ENCODE results near the gene RASA2. TPM values are rescaled to one million over a fixed set of nuclear protein-coding genes. Genes with fewer than 3 reads are reported as not detected.

Gene RASA2
- total RNA-seq, 4 donors from 2014 or later: 12.0 to 45.5 (median 23.3) TPM

DNA sequence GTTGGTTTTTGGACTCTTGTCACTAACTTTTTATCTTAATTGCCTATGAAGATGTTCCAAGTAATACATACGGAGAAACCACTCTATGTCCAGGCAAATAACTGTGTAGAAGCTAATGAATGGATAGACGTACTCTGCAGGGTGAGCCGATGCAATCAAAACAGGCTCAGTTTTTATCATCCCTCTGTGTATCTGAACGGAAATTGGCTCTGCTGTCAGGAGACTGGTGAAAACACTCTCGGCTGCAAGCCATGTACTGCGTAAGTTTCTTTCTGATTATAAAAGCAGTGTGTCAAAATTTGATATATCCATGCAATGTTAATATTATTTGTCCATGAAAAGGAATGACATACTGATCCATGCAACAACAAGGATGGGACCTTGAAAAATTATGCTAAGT, 121.6 kb downstream of the RASA2 start:
- DNase-seq: no peak
- Histone ChIP-seq H3K27ac (no peak overlapping the region), H3K27me3 (no peaks in the 10 kb centered on the region), H3K4me3 (replicated peaks in 1 of 3) (no peak overlapping the region), H3K4me1 (no peaks in the 10 kb centered on the region), H3K36me3 (peaks cover 5 to 13% of the 10 kb centered on the region in 2 donors), H3K9me3 (no peaks in the 10 kb centered on the region)
- TF ChIP-seq, protein P1, sequence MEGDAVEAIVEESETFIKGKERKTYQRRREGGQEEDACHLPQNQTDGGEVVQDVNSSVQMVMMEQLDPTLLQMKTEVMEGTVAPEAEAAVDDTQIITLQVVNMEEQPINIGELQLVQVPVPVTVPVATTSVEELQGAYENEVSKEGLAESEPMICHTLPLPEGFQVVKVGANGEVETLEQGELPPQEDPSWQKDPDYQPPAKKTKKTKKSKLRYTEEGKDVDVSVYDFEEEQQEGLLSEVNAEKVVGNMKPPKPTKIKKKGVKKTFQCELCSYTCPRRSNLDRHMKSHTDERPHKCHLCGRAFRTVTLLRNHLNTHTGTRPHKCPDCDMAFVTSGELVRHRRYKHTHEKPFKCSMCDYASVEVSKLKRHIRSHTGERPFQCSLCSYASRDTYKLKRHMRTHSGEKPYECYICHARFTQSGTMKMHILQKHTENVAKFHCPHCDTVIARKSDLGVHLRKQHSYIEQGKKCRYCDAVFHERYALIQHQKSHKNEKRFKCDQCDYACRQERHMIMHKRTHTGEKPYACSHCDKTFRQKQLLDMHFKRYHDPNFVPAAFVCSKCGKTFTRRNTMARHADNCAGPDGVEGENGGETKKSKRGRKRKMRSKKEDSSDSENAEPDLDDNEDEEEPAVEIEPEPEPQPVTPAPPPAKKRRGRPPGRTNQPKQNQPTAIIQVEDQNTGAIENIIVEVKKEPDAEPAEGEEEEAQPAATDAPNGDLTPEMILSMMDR (IDR thresholded peaks at IDR 0.05): no peak
- no peak for TF ChIP-seq POLR2A (IDR thresholded peaks at IDR 0.05)
- intact Hi-C loops (cut with DNase I): no loop called here
- 79 to 85% methylated on average over 6 of the region's 6 CpGs for WGBS, 2 donors

DNA sequence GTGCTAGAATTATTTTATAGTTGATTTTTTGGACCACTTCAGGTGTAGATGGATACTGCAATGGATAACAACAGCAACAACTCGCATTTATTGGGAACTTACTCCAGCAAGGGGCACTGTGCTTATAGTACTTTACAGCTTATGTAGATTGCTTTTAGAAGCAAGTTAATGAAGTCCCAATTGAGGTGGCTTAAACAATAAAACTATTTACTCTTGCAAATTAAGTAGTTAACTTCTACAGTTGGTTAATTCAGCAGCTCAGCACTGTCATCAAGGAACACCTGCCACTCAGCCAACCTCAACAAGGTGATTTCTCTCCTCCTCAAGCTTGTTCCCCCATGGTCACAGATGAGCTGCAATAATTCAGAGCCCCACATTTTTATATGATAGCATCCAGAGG, 124.1 kb downstream of the RASA2 start:
- Histone ChIP-seq H3K4me3 (replicated peaks in 1 of 3) (no peak overlapping the region), H3K27me3 (no peaks in the 10 kb centered on the region), H3K9me3 (no peaks in the 10 kb centered on the region), H3K27ac (no peak overlapping the region), H3K4me1 (no peaks in the 10 kb centered on the region), H3K36me3 (peaks cover 5 to 13% of the 10 kb centered on the region in 2 donors)
- intact Hi-C loops (cut with DNase I): no loop called here
- TF ChIP-seq POLR2A (IDR thresholded peaks at IDR 0.05): no peak
- TF ChIP-seq, protein P1 (IDR thresholded peaks at IDR 0.05): no peak
- DNase-seq: no peak
- 94% methylated on average over 1 of the region's 1 CpG for WGBS, 2 donors

DNA sequence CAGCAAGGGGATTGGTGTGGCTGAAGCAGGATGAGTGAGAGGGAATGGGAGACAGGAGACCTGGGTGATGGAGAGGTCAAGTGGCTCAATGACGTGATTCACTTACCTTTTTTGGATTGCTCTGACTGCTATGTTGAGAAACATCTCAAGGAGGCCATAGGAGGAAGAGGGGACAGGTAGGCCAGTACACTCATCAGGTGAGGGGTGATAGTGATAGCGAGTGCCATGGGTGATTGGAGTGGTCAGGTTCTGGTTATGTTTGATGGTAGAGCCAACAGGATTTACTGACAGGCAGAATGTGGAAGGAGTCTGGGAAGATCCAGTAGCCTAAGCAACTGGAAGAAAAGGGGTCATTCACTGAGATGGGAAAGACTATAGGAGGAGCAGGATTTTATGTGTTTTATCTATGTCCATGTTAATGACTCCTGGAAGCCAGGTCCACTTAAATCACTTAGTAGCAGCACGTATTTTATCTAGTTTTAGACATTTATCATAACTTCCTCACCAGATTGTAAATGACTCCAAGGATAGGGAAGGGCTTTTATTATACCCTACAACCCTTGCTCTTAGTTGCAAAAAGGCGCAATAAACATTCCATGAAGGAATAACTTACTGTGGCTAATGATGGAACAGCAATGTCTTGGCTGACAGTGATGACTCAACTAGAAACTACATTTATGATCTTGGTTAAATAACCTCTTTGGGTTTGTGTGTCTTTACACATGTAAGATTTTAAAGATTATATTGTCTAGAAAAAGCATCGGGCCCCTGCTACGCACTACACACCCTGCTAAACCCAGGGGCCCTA, 131.5 kb downstream of the RASA2 start:
- Histone ChIP-seq H3K36me3 (no peaks in the 10 kb centered on the region), H3K27me3 (no peaks in the 10 kb centered on the region), H3K9me3 (no peaks in the 10 kb centered on the region), H3K4me3 (replicated peaks in 1 of 3) (no peak overlapping the region), H3K4me1 (no peaks in the 10 kb centered on the region), H3K27ac (no peak overlapping the region)
- intact Hi-C loops (cut with DNase I): no loop called here
- 88 to 92% methylated on average over 6 of the region's 6 CpGs for WGBS, 2 donors
- TF ChIP-seq, protein P1 (IDR thresholded peaks at IDR 0.05): no peak
- TF ChIP-seq POLR2A (IDR thresholded peaks at IDR 0.05): no peak
- DNase-seq: no peak

DNA sequence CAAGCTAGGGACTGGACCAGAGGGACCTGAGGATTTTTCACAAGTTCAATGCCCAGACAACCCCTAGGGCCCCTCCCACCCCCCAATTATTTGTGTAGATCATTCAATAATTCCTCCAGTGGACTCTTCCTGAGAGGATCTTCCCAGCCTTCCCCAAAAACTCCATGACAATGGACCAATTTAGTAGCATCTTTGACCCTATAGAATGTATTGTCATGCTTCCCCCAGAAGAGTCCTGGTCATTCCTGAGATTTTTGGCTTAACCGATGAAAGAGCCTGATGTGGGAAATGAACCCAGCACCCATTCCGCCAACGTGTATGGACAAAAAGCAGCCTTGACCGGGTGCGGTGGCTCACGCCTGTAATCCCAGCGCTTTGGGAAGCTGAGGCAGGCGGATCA, 132.1 kb downstream of the RASA2 start:
- Histone ChIP-seq H3K27me3 (no peaks in the 10 kb centered on the region), H3K4me3 (replicated peaks in 1 of 3) (no peak overlapping the region), H3K4me1 (no peaks in the 10 kb centered on the region), H3K27ac (no peak overlapping the region), H3K36me3 (no peaks in the 10 kb centered on the region), H3K9me3 (no peaks in the 10 kb centered on the region)
- no peak for DNase-seq
- WGBS, 2 donors: 93 to 94% methylated on average over 8 of the region's 8 CpGs
- intact Hi-C loops (cut with DNase I): no loop called here
- TF ChIP-seq POLR2A (IDR thresholded peaks at IDR 0.05): no peak
- TF ChIP-seq, protein P1 (IDR thresholded peaks at IDR 0.05): no peak

DNA sequence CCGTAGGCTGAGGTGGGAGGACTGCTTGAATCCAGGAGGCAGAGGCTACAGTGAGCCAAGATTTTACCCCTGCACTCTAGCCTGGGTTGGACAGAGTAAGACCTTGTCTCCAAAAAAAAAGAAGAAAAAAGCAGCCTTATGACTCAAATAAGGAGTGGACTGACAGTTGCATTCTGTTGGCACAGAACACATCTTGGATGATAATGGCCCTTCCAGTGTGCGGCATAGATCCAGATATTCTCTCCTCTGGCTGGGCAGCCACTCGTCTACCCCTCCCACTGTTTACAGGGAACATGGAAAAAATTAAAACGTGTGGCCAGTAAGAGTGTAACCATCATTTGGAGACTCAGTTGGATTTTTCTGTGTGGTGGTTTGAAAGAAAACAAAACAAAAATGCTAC, 132.6 kb downstream of the RASA2 start:
- DNase-seq: no peak
- intact Hi-C loops (cut with DNase I): no loop called here
- 66 to 71% methylated on average over 4 of the region's 4 CpGs for WGBS, 2 donors
- Histone ChIP-seq H3K36me3 (no peaks in the 10 kb centered on the region), H3K27ac (no peak overlapping the region), H3K27me3 (no peaks in the 10 kb centered on the region), H3K4me1 (no peaks in the 10 kb centered on the region), H3K9me3 (no peaks in the 10 kb centered on the region), H3K4me3 (replicated peaks in 1 of 3) (no peak overlapping the region)
- no peak for TF ChIP-seq POLR2A (IDR thresholded peaks at IDR 0.05)
- TF ChIP-seq, protein P1 (IDR thresholded peaks at IDR 0.05): no peak
